ENCODE data around the gene GRK1.
A peak's percentile ranks its signal among the peaks of the same experiment; 100 is the strongest.

The GRK1 gene

DNA sequence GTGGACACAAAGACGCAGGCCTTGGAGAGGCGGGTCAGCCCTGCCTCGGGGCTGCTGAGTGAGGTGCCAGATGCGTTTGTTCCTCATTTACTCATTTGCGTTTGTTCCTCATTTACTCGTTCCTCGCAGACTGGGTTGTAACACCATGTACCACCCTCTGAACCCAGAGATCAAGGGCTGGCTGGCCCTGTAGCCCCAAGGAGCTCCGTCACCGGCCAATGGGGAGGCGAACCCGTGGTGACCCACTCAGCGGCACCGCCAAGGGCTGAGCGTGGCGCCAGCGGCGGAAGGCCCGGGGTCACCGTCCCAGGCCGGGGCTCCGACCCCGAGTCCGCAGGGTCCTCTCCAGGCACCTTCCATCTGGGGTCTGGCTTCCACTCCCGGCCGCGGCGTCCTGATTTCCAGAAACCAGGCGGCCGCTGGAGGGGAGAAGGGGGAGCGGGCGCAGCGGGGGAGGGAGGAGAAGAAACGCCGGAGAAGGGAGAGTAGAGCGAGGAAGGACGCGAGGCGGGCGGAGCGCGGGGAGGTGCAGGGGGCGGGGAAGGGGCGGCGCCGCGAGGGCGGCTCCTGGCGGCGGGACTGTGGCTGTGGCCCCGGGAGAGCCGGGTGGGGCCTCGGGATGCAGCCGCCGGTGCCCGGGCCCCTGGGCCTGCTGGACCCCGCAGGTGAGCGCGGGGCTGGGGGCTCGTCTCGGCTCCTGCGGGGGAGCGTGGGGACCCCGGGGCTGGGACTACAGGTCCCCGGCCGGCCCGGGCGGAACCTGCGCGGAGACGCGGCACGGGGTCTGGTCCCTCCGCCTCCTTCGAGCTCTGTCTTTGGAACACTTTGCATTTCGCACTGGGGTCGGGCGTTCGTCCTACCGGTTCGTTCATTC, 91.9 kb downstream of the GRK1 start, which contains the start of gene TMEM255B:
TMEM255B (plus strand) TSS at position 576 of the 874 bp plus-strand sequence; CDS start at position 620, 44 bp downstream.
- DNase-seq (ENCODE audit: low read depth): peak; percentile 64

GRCh38 chr13:113759525-113760137, 92.6 kb downstream of the GRK1 start:
- DNase-seq (ENCODE audit: low read depth): no peak

DNA sequence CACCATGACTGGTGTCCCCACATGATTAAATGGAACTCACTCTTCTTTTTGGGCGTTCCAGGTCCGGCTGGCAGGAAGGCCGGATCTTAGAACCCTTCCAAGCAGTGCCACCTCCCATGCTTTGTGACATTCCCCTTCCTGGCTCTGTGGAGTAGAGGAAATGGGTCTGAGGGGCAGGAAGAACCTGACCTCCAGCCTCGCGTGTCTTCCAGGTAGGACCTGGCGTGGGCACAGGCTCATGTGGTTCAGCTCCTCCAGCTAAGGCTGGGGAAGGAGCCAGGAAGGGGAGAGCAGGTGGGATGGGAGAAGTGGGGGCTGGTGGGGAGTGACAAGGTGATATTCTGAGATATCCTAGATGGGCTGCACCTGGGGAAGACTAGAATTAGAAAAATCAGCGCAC, 94.1 kb downstream of the GRK1 start:
- no peak for DNase-seq (ENCODE audit: low read depth)

DNA sequence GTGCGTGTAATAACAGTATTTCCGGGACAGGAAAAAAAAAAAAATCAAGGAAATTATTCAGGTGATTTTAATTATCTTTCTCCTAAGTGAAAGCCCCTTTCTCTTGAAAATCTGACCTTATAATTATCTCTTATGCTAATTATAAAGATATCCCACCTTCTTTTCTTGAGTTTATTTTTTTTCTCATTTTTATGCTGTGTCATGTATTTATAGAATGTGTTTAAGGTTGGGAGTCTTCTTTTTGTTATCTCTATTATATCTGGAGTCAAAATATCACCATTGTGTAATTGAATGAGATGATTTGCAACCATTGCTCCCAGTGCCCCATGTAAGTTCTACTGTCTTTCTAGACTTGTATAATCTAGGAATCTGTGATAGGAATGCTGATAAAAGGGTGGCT, 95.1 kb downstream of the GRK1 start:
- DNase-seq (ENCODE audit: low read depth): no peak

DNA sequence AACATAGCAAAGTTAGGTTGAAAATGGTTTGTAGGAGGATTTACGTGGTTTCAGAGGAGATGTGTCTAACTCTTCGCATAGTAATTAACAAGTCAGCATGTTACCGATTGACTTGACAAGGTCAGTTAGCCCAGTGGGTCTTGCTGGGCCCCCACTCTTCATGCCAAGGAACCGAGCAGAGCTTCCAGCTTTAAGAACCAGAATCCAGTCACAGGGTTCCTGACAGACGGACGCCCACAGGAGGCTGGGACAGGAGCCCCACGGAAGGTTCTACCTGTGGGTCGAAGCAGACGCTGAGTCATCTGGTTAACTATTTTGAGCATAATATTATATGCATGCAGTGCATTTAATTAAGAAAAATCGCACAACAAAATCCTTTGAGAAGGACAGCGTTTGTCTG, 95.5 kb downstream of the GRK1 start:
- DNase-seq (ENCODE audit: low read depth): no peak

GRCh38 chr13:113763254-113763653, 96.2 kb downstream of the GRK1 start:
- DNase-seq (ENCODE audit: low read depth): no peak

- no peak for DNase-seq (ENCODE audit: low read depth)
These were observed 97.2 kb downstream of the GRK1 start for GRCh38 chr13:113763961-113764792.

DNA sequence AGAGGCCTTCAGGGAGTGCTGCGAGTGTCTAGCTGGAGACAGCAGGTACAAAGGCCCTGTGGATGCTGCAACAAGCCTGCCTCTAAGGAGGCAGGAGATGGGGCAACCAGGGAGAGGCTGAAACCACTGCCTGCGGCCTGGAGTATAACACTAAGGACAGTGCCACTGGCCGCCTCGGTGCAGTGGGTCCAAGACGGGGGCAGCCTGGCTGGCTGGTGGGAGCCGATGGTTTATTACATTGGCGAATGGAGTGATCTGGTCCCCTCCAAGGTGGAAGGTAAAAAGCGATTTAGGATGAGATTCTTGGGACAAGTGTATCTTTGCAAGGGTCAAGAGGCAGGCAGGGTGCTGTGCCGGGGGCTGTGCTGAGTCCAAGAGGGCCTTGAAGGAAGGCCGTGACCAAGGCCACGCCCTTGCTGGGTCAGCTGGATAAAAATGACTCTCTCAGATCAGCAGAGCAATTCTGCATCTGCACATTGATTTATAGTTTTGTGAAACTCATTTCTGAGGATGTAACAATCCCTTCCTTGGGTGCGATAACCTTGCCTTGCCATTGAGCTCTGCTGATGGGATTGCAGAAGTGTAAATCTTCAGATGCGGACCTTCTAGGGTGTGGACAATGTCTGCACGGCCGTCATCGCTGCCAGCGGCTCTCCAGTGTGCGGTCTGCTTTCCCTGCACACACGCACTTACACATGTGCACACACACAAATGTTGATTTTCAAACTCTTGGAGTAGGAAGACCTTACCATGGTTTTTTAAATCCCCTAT, 98.0 kb downstream of the GRK1 start:
- no peak for DNase-seq (ENCODE audit: low read depth)

- DNase-seq (ENCODE audit: low read depth): no peak
These were observed 98.5 kb downstream of the GRK1 start for GRCh38 chr13:113765564-113765910.

- no peak for DNase-seq (ENCODE audit: low read depth)
These were observed 99.2 kb downstream of the GRK1 start for GRCh38 chr13:113766035-113766800.

GRCh38 chr13:113767366-113767765, 100.3 kb downstream of the GRK1 start:
- DNase-seq (ENCODE audit: low read depth): no peak

GRCh38 chr13:113768018-113768905, 101.2 kb downstream of the GRK1 start:
- no peak for DNase-seq (ENCODE audit: low read depth)

- no peak for DNase-seq (ENCODE audit: low read depth)
These were observed 102.1 kb downstream of the GRK1 start for GRCh38 chr13:113769106-113769505.

DNA sequence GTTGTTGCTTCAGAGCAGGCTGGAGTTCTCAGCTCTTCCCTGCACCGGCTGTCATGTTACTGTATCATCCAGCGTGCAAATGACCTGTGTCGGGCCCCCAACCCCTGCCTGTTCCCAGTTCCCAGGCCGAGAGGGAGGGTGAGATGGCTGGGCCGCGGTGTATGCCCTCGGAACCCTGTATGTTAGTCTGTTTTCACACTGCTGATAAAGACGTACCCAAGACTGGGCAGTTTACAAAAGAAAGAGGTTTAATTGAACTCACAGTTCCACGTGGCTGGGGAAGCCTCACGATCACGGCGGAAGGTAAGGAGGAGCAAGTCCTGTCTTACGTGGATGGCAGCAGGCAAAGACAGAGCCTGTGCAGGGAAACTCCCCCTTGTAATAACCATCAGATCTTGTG, 102.9 kb downstream of the GRK1 start:
- no peak for DNase-seq (ENCODE audit: low read depth)

DNA sequence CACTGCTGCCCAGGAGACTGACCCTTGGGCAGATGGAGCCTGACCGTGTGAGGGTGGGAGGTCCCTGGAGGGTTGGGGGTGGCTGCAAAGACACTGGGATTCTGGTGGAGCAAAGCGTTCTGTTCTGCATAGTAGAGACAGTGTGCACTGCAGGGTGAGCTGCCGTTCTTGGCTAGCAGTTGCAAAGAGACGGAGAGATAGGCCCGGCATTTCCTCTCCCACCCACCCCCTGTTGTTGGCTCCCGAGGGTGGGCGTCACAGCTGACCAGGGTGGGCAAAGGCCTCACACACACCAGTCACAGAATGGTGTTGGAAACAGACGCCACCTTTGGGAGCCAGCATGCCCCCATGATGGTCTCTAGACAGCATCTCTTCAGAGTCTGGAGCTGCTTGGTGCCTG, 103.4 kb downstream of the GRK1 start:
- DNase-seq (ENCODE audit: low read depth): no peak

- no peak for DNase-seq (ENCODE audit: low read depth)
These were observed 103.9 kb downstream of the GRK1 start for GRCh38 chr13:113770937-113771336.

GRCh38 chr13:113771709-113772331, 104.8 kb downstream of the GRK1 start:
- no peak for DNase-seq (ENCODE audit: low read depth)

- DNase-seq (ENCODE audit: low read depth): no peak
These were observed 107.4 kb downstream of the GRK1 start for GRCh38 chr13:113774177-113775107.

Data from stimulated activated CD8-positive, alpha-beta memory T cell treated with anti-CD3 and anti-CD28 coated beads, Interleukin-7, amount 100 ng/mL, for 24 hours (primary cell).